ENCODE results near the gene TBX19. TPM values are rescaled to one million over a fixed set of nuclear protein-coding genes. Genes with fewer than 3 reads are reported as not detected.
A peak's percentile ranks its signal among the peaks of the same experiment; 100 is the strongest.

TBX19 gene
- total RNA-seq, 2 donors from 2014 or later, result 3.0 to 3.7 TPM

- no peak for DNase-seq (ENCODE audit: low spot score)
- no peaks in the 10 kb centered on the region for H3K36me3 Mint-ChIP-seq
- H3K27ac Mint-ChIP-seq, result peak overlapping the region; percentile 24 to 34
- peaks cover 32 to 40% of the 10 kb centered on the region in 2 donors for H3K4me1 Mint-ChIP-seq (ENCODE audit: low read depth in 2 of 2)
- H3K4me3 Mint-ChIP-seq, result peak overlapping the region; percentile 9
- ATAC-seq, result no peak
- no peaks in the 10 kb centered on the region for H3K27me3 Mint-ChIP-seq
- H3K9me3 Mint-ChIP-seq, result no peaks in the 10 kb centered on the region
These were observed 36.6 kb downstream of the TBX19 start for GRCh38 chr1:168317309-168317708.

- Mint-ChIP-seq H3K4me3 (no peak overlapping the region), H3K4me1 (ENCODE audit: low read depth in 2 of 2) (peaks cover 15 to 23% of the 10 kb centered on the region in 2 donors), H3K27ac (no peak overlapping the region), H3K36me3 (peaks cover 2% of the 10 kb centered on the region), H3K27me3 (no peaks in the 10 kb centered on the region), H3K9me3 (no peaks in the 10 kb centered on the region)
- ATAC-seq (no peak), DNase-seq (ENCODE audit: low spot score) (no peak)
These were observed 39.0 kb downstream of the TBX19 start for GRCh38 chr1:168319691-168320090.

GRCh38 chr1:168320149-168320548, 39.5 kb downstream of the TBX19 start:
- H3K4me1 Mint-ChIP-seq (ENCODE audit: low read depth in 2 of 2), result peaks cover 20 to 23% of the 10 kb centered on the region in 2 donors
- DNase-seq (ENCODE audit: low spot score) (no peak), ATAC-seq (no peak)
- H3K36me3 Mint-ChIP-seq, result peaks cover 5% of the 10 kb centered on the region
- H3K27ac Mint-ChIP-seq, result no peak overlapping the region
- H3K27me3 Mint-ChIP-seq, result no peaks in the 10 kb centered on the region
- H3K4me3 Mint-ChIP-seq, result no peak overlapping the region
- H3K9me3 Mint-ChIP-seq, result no peaks in the 10 kb centered on the region

GRCh38 chr1:168320800-168321450, 40.2 kb downstream of the TBX19 start:
- no peak for DNase-seq (ENCODE audit: low spot score)
- no peak for ATAC-seq
- Mint-ChIP-seq H3K9me3 (no peaks in the 10 kb centered on the region), H3K27ac (peak overlapping the region in 1 of 2 donors; percentile 16), H3K4me1 (ENCODE audit: low read depth in 2 of 2) (peaks cover 22 to 23% of the 10 kb centered on the region in 2 donors), H3K4me3 (no peak overlapping the region), H3K36me3 (peaks cover 5% of the 10 kb centered on the region), H3K27me3 (no peaks in the 10 kb centered on the region)

GRCh38 chr1:168321945-168322344, 41.3 kb downstream of the TBX19 start:
- no peaks in the 10 kb centered on the region for H3K27me3 Mint-ChIP-seq
- H3K9me3 Mint-ChIP-seq, result no peaks in the 10 kb centered on the region
- ATAC-seq, result no peak
- peaks cover 17 to 23% of the 10 kb centered on the region in 2 donors for H3K4me1 Mint-ChIP-seq (ENCODE audit: low read depth in 2 of 2)
- H3K36me3 Mint-ChIP-seq, result peaks cover 5% of the 10 kb centered on the region
- H3K27ac Mint-ChIP-seq, result no peak overlapping the region
- no peak overlapping the region for H3K4me3 Mint-ChIP-seq
- DNase-seq (ENCODE audit: low spot score), result no peak

- Mint-ChIP-seq H3K4me1 (ENCODE audit: low read depth in 2 of 2) (peaks cover 2 to 7% of the 10 kb centered on the region in 2 donors), H3K36me3 (peaks cover 5% of the 10 kb centered on the region), H3K9me3 (no peaks in the 10 kb centered on the region), H3K4me3 (no peak overlapping the region), H3K27ac (no peak overlapping the region), H3K27me3 (no peaks in the 10 kb centered on the region)
- ATAC-seq (peak; percentile 48 to 80), DNase-seq (ENCODE audit: low spot score) (no peak)
These were observed 44.2 kb downstream of the TBX19 start for GRCh38 chr1:168324745-168325425.

GRCh38 chr1:168328731-168329364, 48.2 kb downstream of the TBX19 start:
- Mint-ChIP-seq H3K4me3 (no peak overlapping the region), H3K27me3 (no peaks in the 10 kb centered on the region), H3K9me3 (no peaks in the 10 kb centered on the region), H3K4me1 (ENCODE audit: low read depth in 2 of 2) (peaks cover 0 to 7% of the 10 kb centered on the region in 2 donors), H3K27ac (no peak overlapping the region), H3K36me3 (peaks cover 5% of the 10 kb centered on the region)
- ATAC-seq (no peak), DNase-seq (ENCODE audit: low spot score) (no peak)

GRCh38 chr1:168330285-168330684, 49.6 kb downstream of the TBX19 start:
- no peak for ATAC-seq
- no peak overlapping the region for H3K27ac Mint-ChIP-seq
- no peaks in the 10 kb centered on the region for H3K36me3 Mint-ChIP-seq
- DNase-seq (ENCODE audit: low spot score), result no peak
- H3K4me1 Mint-ChIP-seq (ENCODE audit: low read depth in 2 of 2), result peaks cover 0 to 2% of the 10 kb centered on the region in 2 donors
- no peak overlapping the region for H3K4me3 Mint-ChIP-seq
- no peaks in the 10 kb centered on the region for H3K9me3 Mint-ChIP-seq
- no peaks in the 10 kb centered on the region for H3K27me3 Mint-ChIP-seq

- Mint-ChIP-seq H3K4me3 (no peak overlapping the region), H3K9me3 (no peaks in the 10 kb centered on the region), H3K27ac (no peak overlapping the region), H3K36me3 (no peaks in the 10 kb centered on the region), H3K27me3 (peaks cover 0 to 2% of the 10 kb centered on the region in 2 donors), H3K4me1 (ENCODE audit: low read depth in 2 of 2) (peaks cover 4 to 6% of the 10 kb centered on the region in 2 donors)
- ATAC-seq, result no peak
- DNase-seq (ENCODE audit: low spot score), result no peak
These were observed 50.9 kb downstream of the TBX19 start for GRCh38 chr1:168331569-168331968.

GRCh38 chr1:168333562-168334276, 53.0 kb downstream of the TBX19 start:
- H3K4me1 Mint-ChIP-seq (ENCODE audit: low read depth in 2 of 2), result peaks cover 14 to 16% of the 10 kb centered on the region in 2 donors
- peaks cover 5% of the 10 kb centered on the region for H3K36me3 Mint-ChIP-seq
- no peak overlapping the region for H3K27ac Mint-ChIP-seq
- DNase-seq (ENCODE audit: low spot score), result no peak
- no peak for ATAC-seq
- H3K4me3 Mint-ChIP-seq, result no peak overlapping the region
- H3K9me3 Mint-ChIP-seq, result no peaks in the 10 kb centered on the region
- H3K27me3 Mint-ChIP-seq, result peaks cover 0 to 6% of the 10 kb centered on the region in 2 donors

- no peak for DNase-seq (ENCODE audit: low spot score)
- peaks cover 0 to 6% of the 10 kb centered on the region in 2 donors for H3K27me3 Mint-ChIP-seq
- peaks cover 26 to 28% of the 10 kb centered on the region in 2 donors for H3K4me1 Mint-ChIP-seq (ENCODE audit: low read depth in 2 of 2)
- no peaks in the 10 kb centered on the region for H3K9me3 Mint-ChIP-seq
- no peak for ATAC-seq
- no peak overlapping the region for H3K4me3 Mint-ChIP-seq
- peaks cover 5% of the 10 kb centered on the region for H3K36me3 Mint-ChIP-seq
- peak overlapping the region in 1 of 2 donors; percentile 12 for H3K27ac Mint-ChIP-seq
These were observed 54.8 kb downstream of the TBX19 start for GRCh38 chr1:168335500-168335899.

GRCh38 chr1:168338589-168339503, 58.2 kb downstream of the TBX19 start:
- peaks cover 5% of the 10 kb centered on the region for H3K36me3 Mint-ChIP-seq
- H3K4me1 Mint-ChIP-seq (ENCODE audit: low read depth in 2 of 2), result peaks cover 53 to 59% of the 10 kb centered on the region in 2 donors
- peak overlapping the region; percentile 53 for H3K4me3 Mint-ChIP-seq
- H3K27me3 Mint-ChIP-seq, result peaks cover 0 to 6% of the 10 kb centered on the region in 2 donors
- H3K9me3 Mint-ChIP-seq, result no peaks in the 10 kb centered on the region
- ATAC-seq, result no peak
- DNase-seq (ENCODE audit: low spot score), result no peak
- peak overlapping the region; percentile 0 to 39 for H3K27ac Mint-ChIP-seq
